ENCODE results near the gene CDCA8.

- no peak for TF ChIP-seq CTCF (IDR thresholded peaks at IDR 0.05; ENCODE audit: insufficient read depth, low read length)
- TF ChIP-seq REST (IDR thresholded peaks at IDR 0.05; ENCODE audit: insufficient replicate concordance, low read depth): no peak
- TF ChIP-seq POLR2AphosphoS5 (IDR thresholded peaks at IDR 0.05; ENCODE audit: low read depth): no peak
Measured at GRCh38 chr1:37657620-37658412, 34.5 kb upstream of the CDCA8 start.

All from HL-60 (cell line).